MM.1S (cell line): ENCODE data around the gene SPSB3.
A peak's percentile ranks its signal among the peaks of the same experiment; 100 is the strongest.

Source experiments
- EZH2 ChIP-seq: fragments of 300-600 bp; sonication (generic); optimal IDR thresholded peaks from 2 replicates; pipeline ENCODE3; 2017; ENCODE audit warnings: low read depth, mild to moderate bottlenecking, antibody characterized with exemption, low read length, mixed read lengths
- EZH2phosphoT487 ChIP-seq: fragments of 300-600 bp; sonication (generic); IDR thresholded peaks from 2 replicates; pipeline ENCODE4 v1.6.1; 2018; ENCODE audit warnings: antibody characterized with exemption, low read length
- TF ChIP-seq, protein P1 (sequence below): fragments of 300-600 bp; sonication (generic); IDR thresholded peaks from 2 replicates; pipeline ENCODE4 v1.5.1; 2016; ENCODE audit warnings: antibody characterized with exemption, low read length, mixed read lengths

DNA sequence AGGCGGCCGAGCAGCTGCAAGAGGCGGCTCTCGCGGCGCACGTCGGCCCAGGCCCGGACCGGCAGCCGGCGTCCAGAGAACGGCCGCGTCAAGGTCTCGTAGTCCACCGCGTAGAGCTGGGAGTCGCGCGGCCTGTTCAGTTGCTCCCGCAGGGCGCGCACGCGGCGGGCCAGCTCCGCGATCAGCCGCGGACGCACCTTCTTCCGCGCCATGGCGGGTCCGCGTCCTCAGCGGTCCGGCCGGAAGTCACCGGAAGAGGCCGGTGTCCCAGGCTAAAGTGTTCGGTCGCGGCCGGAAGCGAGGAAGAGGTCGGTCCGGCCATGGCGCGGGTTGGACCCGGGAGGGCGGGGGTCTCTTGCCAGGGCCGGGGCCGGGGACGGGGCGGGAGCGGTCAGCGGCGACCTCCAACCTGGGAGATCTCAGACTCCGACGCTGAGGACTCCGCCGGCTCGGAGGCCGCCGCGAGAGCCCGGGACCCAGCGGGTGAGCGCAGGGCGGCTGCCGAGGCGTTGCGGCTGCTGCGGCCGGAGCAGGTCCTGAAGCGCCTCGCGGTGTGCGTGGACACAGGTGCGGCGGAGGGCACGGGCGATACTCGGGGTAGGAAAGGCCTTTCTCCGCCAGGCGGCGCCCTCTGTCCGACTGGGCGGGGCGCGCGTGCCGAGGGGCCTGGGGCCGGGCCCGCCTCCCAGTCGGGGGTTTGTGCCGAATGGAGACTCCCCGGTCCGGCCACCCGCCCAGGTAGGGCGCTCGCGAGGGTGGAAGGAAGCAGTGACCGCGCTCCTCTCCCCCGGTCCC is 9.3 kb downstream of the SPSB3 start, which contains the start of gene MRPS34:
- TF ChIP-seq, protein P1, sequence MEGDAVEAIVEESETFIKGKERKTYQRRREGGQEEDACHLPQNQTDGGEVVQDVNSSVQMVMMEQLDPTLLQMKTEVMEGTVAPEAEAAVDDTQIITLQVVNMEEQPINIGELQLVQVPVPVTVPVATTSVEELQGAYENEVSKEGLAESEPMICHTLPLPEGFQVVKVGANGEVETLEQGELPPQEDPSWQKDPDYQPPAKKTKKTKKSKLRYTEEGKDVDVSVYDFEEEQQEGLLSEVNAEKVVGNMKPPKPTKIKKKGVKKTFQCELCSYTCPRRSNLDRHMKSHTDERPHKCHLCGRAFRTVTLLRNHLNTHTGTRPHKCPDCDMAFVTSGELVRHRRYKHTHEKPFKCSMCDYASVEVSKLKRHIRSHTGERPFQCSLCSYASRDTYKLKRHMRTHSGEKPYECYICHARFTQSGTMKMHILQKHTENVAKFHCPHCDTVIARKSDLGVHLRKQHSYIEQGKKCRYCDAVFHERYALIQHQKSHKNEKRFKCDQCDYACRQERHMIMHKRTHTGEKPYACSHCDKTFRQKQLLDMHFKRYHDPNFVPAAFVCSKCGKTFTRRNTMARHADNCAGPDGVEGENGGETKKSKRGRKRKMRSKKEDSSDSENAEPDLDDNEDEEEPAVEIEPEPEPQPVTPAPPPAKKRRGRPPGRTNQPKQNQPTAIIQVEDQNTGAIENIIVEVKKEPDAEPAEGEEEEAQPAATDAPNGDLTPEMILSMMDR, result peak; percentile 75
- TF ChIP-seq EZH2phosphoT487 (no peak), EZH2 (no peak)
